Measurements from ENCODE around the gene JARID2. TPM values are rescaled to one million over a fixed set of nuclear protein-coding genes. Genes with fewer than 3 reads are reported as not detected.

JARID2 gene
- total RNA-seq, 1 donor from 2014 or later: 24.2 TPM

- FAIRE-seq: no peak
- H3K9me3 Mint-ChIP-seq (ENCODE audit: unreplicated experiment): no peaks in the 10 kb centered on the region
- Histone ChIP-seq H4K20me1 (ENCODE audit: insufficient read depth, low read length) (peaks cover 99% of the 10 kb centered on the region), H3K9ac (ENCODE audit: low read length) (no peak overlapping the region), H3K36me3 (ENCODE audit: insufficient read depth, low read length) (no peaks in the 10 kb centered on the region), H3K79me2 (ENCODE audit: insufficient read depth, low read length) (peaks cover 90% of the 10 kb centered on the region), H3K4me3 (ENCODE audit: insufficient read depth, low read depth, low read length) (no peak overlapping the region), H3K9me3 (ENCODE audit: insufficient read depth, low read depth, low read length) (no peaks in the 10 kb centered on the region), H3K27ac (ENCODE audit: low read depth, low read length) (no peak overlapping the region), H2AFZ (ENCODE audit: low read depth, low read length) (no peak overlapping the region), H3K4me1 (ENCODE audit: insufficient read depth, low read length) (peaks cover 20% of the 10 kb centered on the region), H3K27me3 (ENCODE audit: insufficient read depth, low read length) (no peaks in the 10 kb centered on the region), H3K4me2 (ENCODE audit: low read length) (no peak overlapping the region)
- peaks cover 3% of the 10 kb centered on the region for H3K36me3 Mint-ChIP-seq (ENCODE audit: low read depth, unreplicated experiment)
- no peak for TF ChIP-seq EZH2 (IDR thresholded peaks at IDR 0.05; ENCODE audit: insufficient read depth, low read length)
- no peak for TF ChIP-seq CTCF (IDR thresholded peaks at IDR 0.05; ENCODE audit: insufficient read depth, low read depth, low read length)
- no peaks in the 10 kb centered on the region for H3K27me3 Mint-ChIP-seq (ENCODE audit: low read depth, unreplicated experiment)
- no peak overlapping the region for H3K27ac Mint-ChIP-seq (ENCODE audit: unreplicated experiment)
- peaks cover 64% of the 10 kb centered on the region for H3K4me1 Mint-ChIP-seq (ENCODE audit: low read depth, unreplicated experiment)
- H3K4me3 Mint-ChIP-seq (ENCODE audit: unreplicated experiment): no peak overlapping the region
- no peak for DNase-seq (ENCODE audit: low read depth)
Measured at GRCh38 chr6:15255481-15255880, 9.6 kb downstream of the JARID2 start.

- TF ChIP-seq EZH2 (IDR thresholded peaks at IDR 0.05; ENCODE audit: insufficient read depth, low read length): no peak
- Histone ChIP-seq H3K4me1 (ENCODE audit: insufficient read depth, low read length) (peaks cover 25% of the 10 kb centered on the region), H3K9ac (ENCODE audit: low read length) (no peak overlapping the region), H3K9me3 (ENCODE audit: insufficient read depth, low read depth, low read length) (no peaks in the 10 kb centered on the region), H3K27me3 (ENCODE audit: insufficient read depth, low read length) (no peaks in the 10 kb centered on the region), H4K20me1 (ENCODE audit: insufficient read depth, low read length) (peaks cover 99% of the 10 kb centered on the region), H3K27ac (ENCODE audit: low read depth, low read length) (no peak overlapping the region), H3K79me2 (ENCODE audit: insufficient read depth, low read length) (peaks cover 89% of the 10 kb centered on the region), H3K36me3 (ENCODE audit: insufficient read depth, low read length) (no peaks in the 10 kb centered on the region), H3K4me3 (ENCODE audit: insufficient read depth, low read depth, low read length) (no peak overlapping the region), H3K4me2 (ENCODE audit: low read length) (no peak overlapping the region), H2AFZ (ENCODE audit: low read depth, low read length) (no peak overlapping the region)
- peaks cover 3% of the 10 kb centered on the region for H3K36me3 Mint-ChIP-seq (ENCODE audit: low read depth, unreplicated experiment)
- H3K27me3 Mint-ChIP-seq (ENCODE audit: low read depth, unreplicated experiment): no peaks in the 10 kb centered on the region
- H3K4me3 Mint-ChIP-seq (ENCODE audit: unreplicated experiment): no peak overlapping the region
- peaks cover 69% of the 10 kb centered on the region for H3K4me1 Mint-ChIP-seq (ENCODE audit: low read depth, unreplicated experiment)
- H3K9me3 Mint-ChIP-seq (ENCODE audit: unreplicated experiment): no peaks in the 10 kb centered on the region
- DNase-seq (ENCODE audit: low read depth) (no peak), FAIRE-seq (no peak)
- peak overlapping the region; percentile 19 for H3K27ac Mint-ChIP-seq (ENCODE audit: unreplicated experiment)
Measured at GRCh38 chr6:15255909-15256395, 10.1 kb downstream of the JARID2 start.

- no peaks in the 10 kb centered on the region for H3K27me3 ChIP-seq (ENCODE audit: insufficient read depth, low read length)
- peaks cover 26% of the 10 kb centered on the region for H3K4me1 ChIP-seq (ENCODE audit: insufficient read depth, low read length)
- H3K4me2 ChIP-seq (ENCODE audit: low read length): no peak overlapping the region
- Mint-ChIP-seq H3K27ac (ENCODE audit: unreplicated experiment) (no peak overlapping the region), H3K27me3 (ENCODE audit: low read depth, unreplicated experiment) (no peaks in the 10 kb centered on the region), H3K36me3 (ENCODE audit: low read depth, unreplicated experiment) (peaks cover 1% of the 10 kb centered on the region), H3K9me3 (ENCODE audit: unreplicated experiment) (no peaks in the 10 kb centered on the region), H3K4me1 (ENCODE audit: low read depth, unreplicated experiment) (peaks cover 68% of the 10 kb centered on the region), H3K4me3 (ENCODE audit: unreplicated experiment) (no peak overlapping the region)
- H3K27ac ChIP-seq (ENCODE audit: low read depth, low read length): no peak overlapping the region
- no peak overlapping the region for H3K4me3 ChIP-seq (ENCODE audit: insufficient read depth, low read depth, low read length)
- H3K9me3 ChIP-seq (ENCODE audit: insufficient read depth, low read depth, low read length): no peaks in the 10 kb centered on the region
- no peak for TF ChIP-seq CTCF (IDR thresholded peaks at IDR 0.05; ENCODE audit: insufficient read depth, low read depth, low read length)
- TF ChIP-seq EZH2 (IDR thresholded peaks at IDR 0.05; ENCODE audit: insufficient read depth, low read length): no peak
- H4K20me1 ChIP-seq (ENCODE audit: insufficient read depth, low read length): peaks cover 97% of the 10 kb centered on the region
- H3K79me2 ChIP-seq (ENCODE audit: insufficient read depth, low read length): peaks cover 89% of the 10 kb centered on the region
- DNase-seq (ENCODE audit: low read depth): peak; percentile 45
- H2AFZ ChIP-seq (ENCODE audit: low read depth, low read length): no peak overlapping the region
- H3K36me3 ChIP-seq (ENCODE audit: insufficient read depth, low read length): no peaks in the 10 kb centered on the region
- no peak for FAIRE-seq
- no peak overlapping the region for H3K9ac ChIP-seq (ENCODE audit: low read length)
Measured at GRCh38 chr6:15256538-15257271, 10.8 kb downstream of the JARID2 start.
